Large intestine (tissue), 3 donors: ENCODE measurements around the gene ACOXL. TPM values are rescaled to one million over a fixed set of nuclear protein-coding genes. Genes with fewer than 3 reads are reported as not detected.

ENCODE experiments used
- DNase-seq, 2 donors: peaks; one replicate each; pipeline versions ENCODE4 v3.0.0 to v3.0.0-alpha.2; 2013
- H3K27ac ChIP-seq: one replicate; pipeline ENCODE4 v1.5.1; 2013; ENCODE audit warnings: low read length
- H3K27me3 ChIP-seq: 2 replicates; pipeline ENCODE4 v1.6.1; 2013; ENCODE audit warnings: low read length; ENCODE audit not compliant: control insufficient read depth, insufficient read depth
- H3K36me3 ChIP-seq: 2 replicates; pipeline ENCODE4 v1.6.1; 2013; ENCODE audit warnings: low read length; ENCODE audit not compliant: control insufficient read depth, insufficient read depth
- H3K4me1 ChIP-seq: one replicate; pipeline ENCODE4 v1.6.1; 2013; ENCODE audit warnings: low read length; ENCODE audit not compliant: control insufficient read depth, insufficient read depth
- H3K4me3 ChIP-seq: one replicate; pipeline ENCODE4 v1.5.1; 2013; ENCODE audit warnings: low read length
- H3K9me3 ChIP-seq: one replicate; pipeline ENCODE4 v1.6.1; 2013; ENCODE audit warnings: mild to moderate bottlenecking, low read depth, low read length, moderate library complexity; ENCODE audit not compliant: control insufficient read depth
- WGBS: methylation state at CpG from one replicate; pipeline ENCODE4 v1.1.5; 2013; ENCODE audit warnings: low lambda C conversion rate; ENCODE audit not compliant: insufficient coverage; 5-methylcytosine and 5-hydroxymethylcytosine counted together
- polyA plus RNA-seq: library from polyadenylated mRNA; unstranded; fragments of 120-200 nt; gene quantifications from one replicate; pipeline ENCODE4 v1.2.1, GENCODE V29; 2013

The ACOXL gene
- polyA plus RNA-seq, 1 donor, result 0.07 TPM

GRCh38 chr2:111143107-111143842, 410.9 kb downstream of the ACOXL start:
- Histone ChIP-seq H3K27ac (no peak overlapping the region), H3K36me3 (peaks cover 22% of the 10 kb centered on the region), H3K4me1 (no peaks in the 10 kb centered on the region), H3K4me3 (no peak overlapping the region), H3K27me3 (no peaks in the 10 kb centered on the region), H3K9me3 (no peaks in the 10 kb centered on the region)
- DNase-seq, result no peak
- WGBS, result 100% methylated on average over 1 of the region's 10 CpGs

GRCh38 chr2:111143843-111144198, 411.4 kb downstream of the ACOXL start:
- H3K4me3 ChIP-seq, result no peak overlapping the region
- H3K36me3 ChIP-seq, result peaks cover 17% of the 10 kb centered on the region
- no peaks in the 10 kb centered on the region for H3K9me3 ChIP-seq
- WGBS, result no CpG with 5 or more reads among the region's 1 CpG
- H3K4me1 ChIP-seq, result no peaks in the 10 kb centered on the region
- no peak overlapping the region for H3K27ac ChIP-seq
- H3K27me3 ChIP-seq, result no peaks in the 10 kb centered on the region
- DNase-seq, result no peak

GRCh38 chr2:111145103-111145760, 412.9 kb downstream of the ACOXL start:
- Histone ChIP-seq H3K4me1 (no peaks in the 10 kb centered on the region), H3K36me3 (peaks cover 7% of the 10 kb centered on the region), H3K4me3 (no peak overlapping the region), H3K27me3 (no peaks in the 10 kb centered on the region), H3K9me3 (no peaks in the 10 kb centered on the region), H3K27ac (no peak overlapping the region)
- WGBS, result 100% methylated on average over 2 of the region's 7 CpGs
- no peak for DNase-seq

GRCh38 chr2:111145951-111146350, 413.6 kb downstream of the ACOXL start:
- no peak for DNase-seq
- 100% methylated on average over 1 of the region's 2 CpGs for WGBS

GRCh38 chr2:111148225-111148873, 416.0 kb downstream of the ACOXL start:
- no CpG with 5 or more reads among the region's 3 CpGs for WGBS
- Histone ChIP-seq H3K9me3 (no peaks in the 10 kb centered on the region), H3K27me3 (no peaks in the 10 kb centered on the region), H3K36me3 (peaks cover 16% of the 10 kb centered on the region), H3K4me1 (no peaks in the 10 kb centered on the region), H3K27ac (no peak overlapping the region), H3K4me3 (no peak overlapping the region)
- DNase-seq, result no peak

More at GRCh38 chr2:111145951-111146350, 413.6 kb downstream of the ACOXL start:
- Histone ChIP-seq H3K36me3 (peaks cover 6% of the 10 kb centered on the region), H3K4me1 (no peaks in the 10 kb centered on the region), H3K27me3 (no peaks in the 10 kb centered on the region), H3K9me3 (no peaks in the 10 kb centered on the region), H3K27ac (no peak overlapping the region), H3K4me3 (no peak overlapping the region)

- Histone ChIP-seq H3K9me3 (no peaks in the 10 kb centered on the region), H3K36me3 (peaks cover 19% of the 10 kb centered on the region), H3K4me1 (no peaks in the 10 kb centered on the region), H3K27ac (no peak overlapping the region), H3K27me3 (no peaks in the 10 kb centered on the region), H3K4me3 (no peak overlapping the region)
- DNase-seq, result no peak
- WGBS, result 97% methylated on average over 4 of the region's 8 CpGs
Measured at GRCh38 chr2:111148925-111149324, 416.6 kb downstream of the ACOXL start.

- Histone ChIP-seq H3K9me3 (no peaks in the 10 kb centered on the region), H3K27me3 (no peaks in the 10 kb centered on the region), H3K36me3 (peaks cover 23% of the 10 kb centered on the region), H3K4me1 (no peaks in the 10 kb centered on the region), H3K4me3 (no peak overlapping the region), H3K27ac (no peak overlapping the region)
- 100% methylated on average over 2 of the region's 7 CpGs for WGBS
- no peak for DNase-seq
Measured at GRCh38 chr2:111149882-111150455, 417.6 kb downstream of the ACOXL start.

- H3K27ac ChIP-seq, result no peak overlapping the region
- no peaks in the 10 kb centered on the region for H3K9me3 ChIP-seq
- H3K27me3 ChIP-seq, result no peaks in the 10 kb centered on the region
- no peak overlapping the region for H3K4me3 ChIP-seq
- WGBS, result 100% methylated on average over 1 of the region's 6 CpGs
- no peak for DNase-seq
- peaks cover 55% of the 10 kb centered on the region for H3K36me3 ChIP-seq
- H3K4me1 ChIP-seq, result no peaks in the 10 kb centered on the region
Measured at GRCh38 chr2:111154758-111155157, 422.4 kb downstream of the ACOXL start.

- no peaks in the 10 kb centered on the region for H3K9me3 ChIP-seq
- peaks cover 60% of the 10 kb centered on the region for H3K36me3 ChIP-seq
- H3K4me1 ChIP-seq, result no peaks in the 10 kb centered on the region
- 100% methylated on average over 1 of the region's 1 CpG for WGBS
- DNase-seq, result no peak
- no peaks in the 10 kb centered on the region for H3K27me3 ChIP-seq
- H3K27ac ChIP-seq, result no peak overlapping the region
- H3K4me3 ChIP-seq, result no peak overlapping the region
Measured at GRCh38 chr2:111155610-111156009, 423.2 kb downstream of the ACOXL start.

GRCh38 chr2:111156529-111156928, 424.2 kb downstream of the ACOXL start:
- 100% methylated on average over 3 of the region's 8 CpGs for WGBS
- H3K36me3 ChIP-seq, result peaks cover 66% of the 10 kb centered on the region
- no peaks in the 10 kb centered on the region for H3K4me1 ChIP-seq
- no peak for DNase-seq
- no peaks in the 10 kb centered on the region for H3K27me3 ChIP-seq
- no peaks in the 10 kb centered on the region for H3K9me3 ChIP-seq
- no peak overlapping the region for H3K27ac ChIP-seq
- no peak overlapping the region for H3K4me3 ChIP-seq
